Right lobe of liver (tissue), 4 donors: ENCODE data around the gene RPLP2.

ENCODE experiments used
- POLR2A ChIP-seq: fragments of 450-650 bp; IDR thresholded peaks from one replicate; pipeline ENCODE4 v1.6.1; 2017; ENCODE audit warnings: antibody characterized with exemption, mild to moderate bottlenecking
- TF ChIP-seq, protein P1 (sequence below), 4 donors: fragments of 200-600 bp in 3 of 4; fragments of 450-650 bp in 1 of 4; IDR thresholded peaks; one replicate each; pipeline versions ENCODE4 v1.5.1 to v1.8.0; 2016 to 2022; ENCODE audit warnings: antibody characterized with exemption in 4 of 4, mild to moderate bottlenecking in 2 of 4
- donor health status: DM: no; HTN: no; CAD: no.
- donor health status: DM: no; HTN: no; CAD: no.
- donor health status: DM: no; HTN: yes; CAD: no.

DNA sequence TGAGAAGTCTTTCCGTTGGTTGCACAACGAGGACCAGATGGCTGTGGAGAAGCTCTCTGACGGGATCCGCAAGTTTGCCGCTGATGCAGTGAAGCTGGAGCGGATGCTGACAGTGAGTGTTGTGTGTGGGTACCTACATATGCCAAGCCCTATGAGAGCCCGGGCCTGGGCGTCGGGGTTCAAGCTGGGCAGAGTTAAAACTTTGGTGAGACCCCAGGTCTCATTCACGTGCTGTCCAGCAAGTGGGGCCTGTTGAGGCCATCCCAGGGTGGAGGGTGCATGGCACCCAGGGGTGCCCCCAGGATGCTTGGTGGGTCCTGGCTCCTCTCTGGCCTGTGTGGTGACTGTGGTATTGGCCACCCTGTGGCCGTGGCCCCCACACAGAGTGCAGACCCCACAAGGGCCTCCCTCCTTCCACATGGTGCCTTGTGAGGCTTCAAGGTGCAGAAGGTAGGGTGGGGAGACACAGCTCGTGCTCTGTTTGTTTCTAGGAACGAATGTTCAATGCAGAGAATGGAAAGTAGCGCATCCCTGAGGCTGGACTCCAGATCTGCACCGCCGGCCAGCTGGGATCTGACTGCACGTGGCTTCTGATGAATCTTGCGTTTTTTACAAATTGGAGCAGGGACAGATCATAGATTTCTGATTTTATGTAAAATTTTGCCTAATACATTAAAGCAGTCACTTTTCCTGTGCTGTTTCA lies 45.3 kb upstream of the RPLP2 start:
- TF ChIP-seq, protein P1, sequence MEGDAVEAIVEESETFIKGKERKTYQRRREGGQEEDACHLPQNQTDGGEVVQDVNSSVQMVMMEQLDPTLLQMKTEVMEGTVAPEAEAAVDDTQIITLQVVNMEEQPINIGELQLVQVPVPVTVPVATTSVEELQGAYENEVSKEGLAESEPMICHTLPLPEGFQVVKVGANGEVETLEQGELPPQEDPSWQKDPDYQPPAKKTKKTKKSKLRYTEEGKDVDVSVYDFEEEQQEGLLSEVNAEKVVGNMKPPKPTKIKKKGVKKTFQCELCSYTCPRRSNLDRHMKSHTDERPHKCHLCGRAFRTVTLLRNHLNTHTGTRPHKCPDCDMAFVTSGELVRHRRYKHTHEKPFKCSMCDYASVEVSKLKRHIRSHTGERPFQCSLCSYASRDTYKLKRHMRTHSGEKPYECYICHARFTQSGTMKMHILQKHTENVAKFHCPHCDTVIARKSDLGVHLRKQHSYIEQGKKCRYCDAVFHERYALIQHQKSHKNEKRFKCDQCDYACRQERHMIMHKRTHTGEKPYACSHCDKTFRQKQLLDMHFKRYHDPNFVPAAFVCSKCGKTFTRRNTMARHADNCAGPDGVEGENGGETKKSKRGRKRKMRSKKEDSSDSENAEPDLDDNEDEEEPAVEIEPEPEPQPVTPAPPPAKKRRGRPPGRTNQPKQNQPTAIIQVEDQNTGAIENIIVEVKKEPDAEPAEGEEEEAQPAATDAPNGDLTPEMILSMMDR (IDR thresholded peaks at IDR 0.05): no peak
- TF ChIP-seq POLR2A: no peak
